Measurements from ENCODE around the gene MPO.

MPO gene

DNA sequence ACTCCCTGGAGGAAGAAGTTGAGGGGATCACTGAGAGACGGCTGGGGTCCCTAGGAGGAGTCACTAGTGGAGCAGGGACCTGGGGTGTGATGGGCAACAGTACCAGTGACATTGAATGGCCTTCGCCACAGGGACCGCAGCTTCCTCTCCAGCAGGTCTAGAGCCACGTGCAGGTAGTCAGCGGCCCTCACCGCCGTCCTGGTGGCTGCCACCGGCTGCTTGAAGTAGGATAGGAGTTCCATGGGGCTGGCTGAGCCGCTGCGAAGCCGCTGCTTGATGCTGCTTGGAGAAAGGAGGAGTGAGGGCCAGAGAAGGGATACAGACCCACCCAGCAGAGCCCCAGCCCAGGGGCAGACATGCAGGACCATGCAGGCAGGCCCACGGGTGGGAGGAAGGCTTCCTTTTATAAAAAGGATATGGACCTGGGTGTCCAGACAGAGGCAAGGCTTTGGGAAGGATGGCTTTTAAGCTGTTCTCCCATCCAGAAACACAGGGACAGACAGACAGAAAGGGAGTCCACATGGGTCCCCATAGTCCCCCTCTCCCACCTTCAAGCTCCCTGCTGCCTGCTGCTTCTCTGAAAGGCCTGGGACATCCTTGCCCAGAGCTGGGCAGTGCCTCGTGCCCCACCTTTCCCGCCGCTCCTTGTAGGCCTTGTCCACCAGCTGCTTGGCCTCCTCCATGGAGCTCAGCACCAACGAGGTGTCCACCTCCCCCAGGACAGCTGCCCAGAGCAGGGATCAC lies 827 bp downstream of the MPO start:
- DNase-seq (ENCODE audit: low read depth) = no peak

DNA sequence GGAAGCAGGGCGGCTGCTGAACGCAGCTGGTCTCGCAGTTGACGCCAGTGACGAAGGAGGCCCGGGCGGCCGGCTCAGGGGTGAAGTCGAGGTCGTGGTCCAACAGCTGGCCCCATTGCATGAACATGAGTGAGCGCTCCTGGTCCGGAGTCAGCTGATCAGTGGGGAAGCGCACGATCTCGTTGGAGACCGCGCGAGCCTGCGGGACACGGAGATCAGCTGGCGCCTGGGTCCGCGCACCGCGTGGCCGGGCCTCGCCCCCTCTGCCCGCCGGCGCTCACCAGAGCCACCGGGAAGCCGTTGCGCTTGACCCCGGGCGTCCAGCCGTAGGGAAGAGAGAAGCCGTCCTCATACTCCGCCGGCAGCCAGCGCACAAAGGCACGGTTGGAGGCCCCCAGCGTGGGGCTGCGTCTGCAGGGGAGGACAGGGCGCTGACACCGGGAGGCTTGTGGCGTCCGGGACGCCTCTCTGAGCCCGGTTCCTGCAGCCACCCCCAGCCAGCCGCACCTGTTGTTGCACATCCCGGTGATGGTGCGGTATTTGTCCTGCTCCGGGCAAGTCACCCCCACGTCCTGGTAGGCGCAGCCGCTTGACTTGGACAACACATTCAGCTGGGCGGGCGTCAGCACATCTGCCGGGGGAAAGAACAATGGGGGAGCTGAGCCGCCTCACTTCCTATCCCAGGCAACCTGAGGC lies 1.6 kb downstream of the MPO start:
- DNase-seq (ENCODE audit: low read depth) = no peak

DNA sequence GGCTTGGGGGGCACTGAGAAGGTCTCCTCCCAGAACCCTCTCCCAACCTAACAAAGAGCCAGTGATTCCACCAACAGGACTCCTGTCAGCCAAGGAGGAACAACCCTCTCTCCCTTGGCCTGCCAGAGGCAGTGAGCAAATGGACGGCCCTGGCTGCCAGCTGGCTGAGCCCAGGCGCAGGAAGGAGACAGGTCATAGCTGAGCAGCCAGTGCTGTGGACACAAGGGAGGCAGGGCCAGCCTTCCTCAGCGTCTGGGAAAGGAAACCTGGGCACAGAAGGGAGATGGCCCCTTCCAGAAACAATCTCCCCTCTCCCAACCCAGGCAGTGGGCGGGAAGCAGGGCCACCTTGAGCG lies 2.1 kb downstream of the MPO start:
- DNase-seq (ENCODE audit: low read depth) = no peak

DNA sequence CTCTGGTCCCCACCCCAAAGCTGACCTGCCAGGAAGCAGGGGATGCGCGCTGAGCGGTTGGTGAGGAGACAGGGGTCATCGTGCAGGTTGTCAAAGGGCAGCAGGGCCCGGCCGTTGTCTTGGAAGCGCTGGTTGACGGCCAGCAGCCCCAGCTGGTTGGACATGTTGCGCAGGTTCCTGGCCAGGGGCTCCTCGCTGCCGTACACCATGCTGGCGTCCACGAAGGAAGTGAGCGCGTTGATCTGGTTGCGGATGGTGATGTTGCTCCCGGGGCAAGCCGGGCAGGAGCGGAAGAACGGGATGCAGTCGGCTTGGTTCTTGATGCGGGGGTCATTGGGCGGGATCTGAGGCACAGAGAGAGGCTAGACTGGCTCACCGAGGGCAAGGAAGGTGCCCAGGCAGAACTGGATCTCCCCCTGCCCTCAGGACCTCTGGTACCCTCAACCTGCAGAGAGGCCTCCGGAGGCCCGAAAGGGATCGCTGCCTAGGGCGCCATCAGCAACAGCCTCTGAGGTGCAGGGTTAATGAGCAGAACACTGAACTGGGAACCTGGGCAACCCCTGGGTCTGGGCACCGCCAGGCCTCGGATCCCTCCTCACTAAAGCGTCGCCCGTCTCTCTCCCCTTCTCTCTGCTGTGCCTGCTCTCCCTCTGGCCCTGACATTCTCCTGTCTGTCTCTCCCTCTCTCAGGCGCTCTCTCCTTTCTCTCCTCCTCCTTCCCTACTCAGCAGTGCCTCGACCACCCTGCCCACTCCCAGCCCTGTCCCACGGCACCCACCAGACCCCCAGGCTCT lies 2.7 kb downstream of the MPO start:
- no peak for DNase-seq (ENCODE audit: low read depth)

DNA sequence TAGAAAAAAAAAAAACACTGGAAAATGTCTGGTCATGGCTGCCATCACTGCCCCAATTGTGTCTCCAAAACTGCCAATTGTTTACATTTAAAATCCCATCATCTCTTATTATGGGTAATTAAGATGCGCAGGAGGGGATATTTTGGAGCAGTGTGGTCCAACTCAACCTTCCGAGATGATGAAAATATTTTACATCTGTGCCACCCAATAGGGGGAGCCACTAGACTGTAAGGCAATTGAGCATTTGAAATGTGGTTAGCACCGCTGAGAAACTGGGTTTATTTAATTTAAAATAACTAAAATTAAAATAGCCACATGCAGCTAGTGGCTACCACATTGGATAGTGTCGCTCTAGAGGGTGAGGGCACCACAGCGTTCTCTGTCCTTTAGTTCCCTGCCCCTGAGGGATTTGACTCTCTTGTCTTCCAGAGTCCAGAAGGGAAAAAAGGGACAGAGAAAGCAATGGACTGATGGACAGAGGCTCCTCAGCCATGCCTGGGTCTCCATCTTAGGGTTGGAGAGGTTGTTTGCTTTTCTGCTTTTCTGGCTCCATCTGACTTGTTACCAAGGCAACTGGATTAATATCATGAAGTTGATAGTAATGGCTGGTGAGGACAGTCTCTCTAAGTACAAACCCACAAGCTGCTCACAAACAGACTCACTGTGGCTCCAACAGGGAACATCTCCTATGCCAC lies 3.5 kb downstream of the MPO start:
- no peak for DNase-seq (ENCODE audit: low read depth)

GRCh38 chr17:58276423-58276822 lies 4.3 kb downstream of the MPO start:
- no peak for DNase-seq (ENCODE audit: low read depth)

DNA sequence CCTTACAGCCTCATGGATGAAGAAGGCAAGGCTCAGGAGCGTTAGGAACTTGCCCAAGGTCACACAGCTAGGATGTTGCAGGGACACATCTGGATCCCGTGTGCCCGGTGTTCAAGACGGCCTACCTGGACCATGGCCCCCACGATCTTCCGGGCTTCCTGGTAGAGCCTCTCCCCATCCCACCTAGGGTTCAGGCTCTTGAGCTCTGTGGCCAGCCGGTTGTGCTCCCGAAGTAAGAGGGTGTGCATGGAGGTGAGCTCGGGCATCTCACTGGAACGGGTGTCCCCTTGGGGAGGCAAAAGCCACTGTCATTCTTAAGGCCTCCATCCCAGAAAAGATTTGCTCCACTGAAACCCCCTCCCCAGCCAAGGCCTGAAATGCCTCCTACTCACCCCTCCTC lies 5.3 kb downstream of the MPO start:
- DNase-seq (ENCODE audit: low read depth) = no peak

- no peak for DNase-seq (ENCODE audit: low read depth)
Measured at GRCh38 chr17:58273453-58274104, 7.2 kb downstream of the MPO start.

DNA sequence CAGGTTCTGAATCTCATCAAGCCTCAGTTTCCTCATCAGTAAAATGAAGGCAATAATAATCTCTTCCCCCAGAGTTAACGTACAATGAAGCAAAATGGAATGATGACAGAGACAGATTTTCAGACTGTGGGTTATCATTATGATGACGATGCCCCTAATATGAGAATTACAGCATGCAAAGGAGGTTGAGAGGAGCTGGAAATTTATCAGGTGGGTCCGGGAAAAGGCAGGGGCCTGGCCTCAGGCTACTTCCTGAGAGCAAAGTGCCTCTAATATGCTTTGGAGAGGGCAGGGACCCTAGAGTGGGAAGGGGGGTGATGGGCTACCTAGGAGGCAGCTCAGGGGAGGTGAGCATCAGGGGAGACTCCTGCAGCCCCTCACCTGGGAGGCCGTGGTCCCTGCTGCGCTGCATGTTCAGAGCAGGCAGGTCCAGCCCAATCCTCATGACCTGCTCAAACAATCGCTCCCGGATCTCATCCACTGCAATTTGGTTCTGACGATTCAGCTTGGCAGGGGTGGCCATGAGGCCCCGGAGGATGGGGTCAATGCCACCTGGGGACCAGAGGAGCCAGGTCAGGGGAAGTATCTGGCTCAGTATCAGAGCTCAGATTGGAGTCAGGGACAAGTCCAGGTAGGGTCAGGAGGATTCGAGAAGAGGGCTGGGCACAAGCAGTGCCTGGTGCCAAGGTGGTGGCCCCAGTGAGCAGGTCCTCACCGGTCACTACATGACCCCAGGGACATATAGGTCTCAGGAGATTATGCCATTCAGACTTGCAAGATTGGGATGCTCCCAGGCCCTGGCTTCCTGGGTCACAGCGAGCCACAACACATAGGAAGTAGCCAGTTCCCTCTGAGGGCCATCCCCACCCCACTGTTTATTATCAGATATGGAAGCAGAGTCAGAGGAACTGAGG lies 8.1 kb downstream of the MPO start:
- DNase-seq (ENCODE audit: low read depth) = no peak

GRCh38 chr17:58271216-58271931 lies 9.4 kb downstream of the MPO start:
- DNase-seq (ENCODE audit: low read depth) = no peak

DNA sequence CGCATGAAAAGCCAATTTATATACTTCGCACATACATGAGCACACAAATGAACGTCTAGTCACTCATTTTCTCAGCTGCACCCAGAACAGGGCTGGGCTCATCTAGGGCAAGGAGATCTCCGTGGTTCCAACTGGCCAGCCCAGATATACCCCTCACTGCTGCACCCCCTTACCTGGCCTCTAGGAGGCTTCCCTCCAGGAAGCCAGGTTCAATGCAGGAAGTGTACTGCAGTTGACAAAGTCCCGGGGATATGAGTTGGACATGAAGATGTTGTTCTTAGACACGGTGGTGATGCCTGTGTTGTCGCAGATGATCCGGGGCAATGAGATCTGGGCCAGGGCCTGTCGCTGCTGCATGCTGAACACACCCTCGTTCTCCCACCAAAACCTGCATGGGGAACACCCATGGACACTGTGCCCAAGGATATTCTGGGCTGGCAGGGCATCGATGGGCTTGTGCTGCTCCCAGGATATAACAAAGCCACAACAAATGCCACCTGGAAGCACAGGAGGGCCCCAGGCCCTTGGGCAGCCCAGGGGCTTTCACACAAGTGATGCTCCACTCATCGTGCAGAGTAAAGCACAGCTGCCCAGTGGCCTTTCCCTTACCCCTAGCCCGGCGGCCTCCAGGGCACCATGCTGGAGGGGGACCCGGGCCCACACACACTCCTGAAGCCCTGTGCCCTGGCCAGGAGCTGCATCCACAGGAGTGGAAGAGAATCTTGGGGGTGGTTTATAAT lies 10.1 kb downstream of the MPO start:
- no peak for DNase-seq (ENCODE audit: low read depth)

DNA sequence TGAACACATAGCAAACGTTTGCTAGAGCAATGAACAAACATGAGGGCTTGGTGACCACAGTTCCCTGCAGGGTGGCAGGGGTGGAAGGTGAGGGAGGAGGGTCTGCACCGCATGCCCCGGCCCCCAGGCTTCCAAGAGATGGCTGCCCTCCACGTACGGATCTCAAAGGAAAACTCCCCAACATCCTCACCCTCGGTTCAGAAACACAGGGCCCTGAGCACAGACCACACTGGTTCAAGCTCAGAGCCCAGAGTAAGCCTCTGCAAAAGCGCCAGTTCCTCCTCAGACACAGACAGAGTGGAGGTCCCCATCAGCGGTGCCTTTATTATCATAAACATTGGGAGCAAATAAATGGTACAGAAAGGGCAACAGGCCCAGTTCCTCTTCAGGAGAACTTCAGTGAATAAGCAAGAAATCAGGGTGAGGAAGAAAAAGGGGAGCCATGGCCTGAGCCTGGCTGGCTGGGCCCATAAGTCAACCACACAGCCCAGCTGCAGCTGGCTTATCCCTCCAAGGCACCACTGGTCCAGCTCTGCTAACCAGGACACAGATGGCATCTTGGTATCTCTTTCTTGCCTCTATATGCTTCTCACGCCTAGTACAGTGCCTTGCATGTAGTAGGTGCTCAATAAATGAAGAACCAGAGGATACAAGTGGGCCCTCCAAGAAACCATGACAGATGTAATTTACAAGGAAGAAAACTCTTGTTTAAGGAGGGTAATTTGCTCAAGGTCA lies 11.0 kb downstream of the MPO start:
- no peak for DNase-seq (ENCODE audit: low read depth)

DNA sequence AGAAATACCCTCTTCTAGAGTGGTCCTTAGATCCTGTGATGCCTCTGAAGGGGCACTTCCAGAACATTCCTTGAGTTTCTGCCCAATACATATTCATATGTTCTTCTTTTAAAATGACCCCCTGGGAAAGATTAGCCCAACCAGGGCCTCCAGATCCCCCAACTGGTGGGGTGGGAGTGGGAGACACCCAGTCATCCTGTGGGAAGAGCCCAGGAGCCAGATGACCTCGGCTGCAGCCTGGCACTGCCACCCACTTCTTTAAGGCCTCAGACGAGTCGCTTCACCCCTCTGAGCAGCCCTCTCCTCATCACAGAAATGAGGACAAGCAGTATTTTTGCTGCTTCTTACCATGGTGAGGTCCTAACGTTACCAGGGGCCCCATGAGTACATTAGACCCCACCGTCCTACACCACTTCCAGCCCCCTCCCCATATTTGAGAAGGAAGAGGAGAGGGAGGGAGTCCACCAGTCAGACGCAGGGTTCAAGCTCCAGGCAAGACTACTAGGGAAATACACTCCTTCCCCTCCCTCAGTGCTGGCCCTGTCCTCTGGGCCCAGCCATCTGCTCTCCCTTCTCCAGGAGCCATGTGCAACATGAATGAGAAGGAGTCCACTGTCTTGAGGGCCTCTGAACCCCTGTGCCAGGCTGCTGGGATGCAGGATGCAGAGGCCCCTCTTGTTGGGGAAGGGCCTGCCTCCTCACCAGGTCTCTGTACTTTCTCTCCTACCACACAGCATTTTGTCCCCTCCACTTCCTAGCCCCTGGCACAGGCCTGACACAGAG lies 11.8 kb downstream of the MPO start:
- no peak for DNase-seq (ENCODE audit: low read depth)

- no peak for DNase-seq (ENCODE audit: low read depth)
Measured at GRCh38 chr17:58268326-58268725, 12.4 kb downstream of the MPO start.

DNA sequence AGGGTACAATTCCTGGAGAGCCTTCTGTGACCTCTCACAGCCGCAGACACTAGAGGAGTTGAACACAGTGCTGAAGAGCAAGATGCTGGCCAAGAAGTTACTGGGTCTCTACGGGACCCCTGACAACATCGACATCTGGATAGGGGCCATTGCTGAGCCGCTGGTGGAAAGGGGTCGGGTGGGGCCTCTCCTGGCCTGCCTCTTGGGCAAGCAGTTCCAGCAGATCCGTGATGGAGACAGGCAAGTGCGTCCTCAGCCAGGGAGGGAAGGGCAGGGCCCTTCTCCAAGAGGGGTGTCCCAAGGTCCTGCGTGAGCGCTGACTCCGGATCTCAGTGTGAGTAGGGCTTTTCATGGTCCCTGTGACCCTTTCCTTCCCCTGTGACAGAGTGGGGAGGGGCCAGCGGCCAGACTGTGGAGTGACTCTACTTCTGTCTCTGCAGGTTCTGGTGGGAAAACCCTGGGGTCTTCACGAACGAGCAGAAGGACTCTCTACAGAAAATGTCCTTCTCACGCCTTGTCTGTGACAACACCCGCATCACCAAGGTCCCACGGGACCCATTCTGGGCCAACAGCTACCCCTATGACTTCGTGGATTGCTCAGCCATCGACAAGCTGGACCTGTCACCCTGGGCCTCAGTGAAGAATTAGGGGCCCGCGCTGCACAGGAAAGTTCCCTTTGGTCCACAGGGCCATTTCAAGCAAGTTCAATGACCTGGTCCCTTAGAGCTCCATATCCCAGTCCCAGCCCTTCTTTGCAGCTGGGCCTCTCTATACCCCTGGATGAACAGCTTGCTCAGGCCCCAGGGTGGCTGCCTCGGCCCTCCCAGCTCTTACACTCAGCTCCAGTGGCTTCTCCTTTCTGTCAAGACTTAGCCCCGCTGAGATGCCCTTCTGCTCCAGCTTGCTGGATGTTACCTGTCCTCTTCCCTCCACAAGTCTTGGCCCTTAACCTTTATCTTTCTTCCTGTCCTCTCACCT lies 13.1 kb downstream of the MPO start:
- DNase-seq (ENCODE audit: low read depth) = no peak

Measured in GM04504 (cell line).